HepG2 (cell line): Measurements from ENCODE around the gene PCDHGA1.

Experiments
- ARID2 ChIP-seq: sonication (generic); formaldehyde crosslinking; IDR thresholded peaks from 2 replicates; pipeline ENCODE4 v1.8.1; 2022; ENCODE audit warnings: mild to moderate bottlenecking, missing genetic modification reagents, borderline replicate concordance
- IKZF4 ChIP-seq: sonication (generic); formaldehyde crosslinking; IDR thresholded peaks from 2 replicates; pipeline ENCODE4 v1.5.1; 2020; ENCODE audit warnings: borderline replicate concordance, mild to moderate bottlenecking, low read depth, missing genetic modification reagents; ENCODE audit errors: not compliant biosample characterization
- KDM3A ChIP-seq: IDR thresholded peaks from 2 replicates; pipeline ENCODE4 v1.6.1; 2018; ENCODE audit warnings: low read depth, missing compliant biosample characterization
- POLR2A ChIP-seq, 2 experiments: IDR thresholded peaks; 2 replicates each; pipeline ENCODE4 v1.6.1; 2011; ENCODE audit warnings: low read depth in 2 of 2, low read length in 2 of 2, mild to moderate bottlenecking in 1 of 2, moderate library complexity in 1 of 2; ENCODE audit not compliant: insufficient read depth in 1 of 2
- SRSF1 ChIP-seq: fragments of 200-400 bp; formaldehyde crosslinking; optimal IDR thresholded peaks from 2 replicates; pipeline ENCODE3; 2017; ENCODE audit warnings: mild to moderate bottlenecking, low read depth, low read length, moderate library complexity
- ZNF34 ChIP-seq: sonication (generic); formaldehyde crosslinking; IDR thresholded peaks from 2 replicates; pipeline ENCODE4 v1.4.0; 2020; ENCODE audit warnings: mild to moderate bottlenecking, missing genetic modification reagents, borderline replicate concordance
- TF ChIP-seq, protein P1 (sequence below): sonication (generic); formaldehyde crosslinking; IDR thresholded peaks from 2 replicates; pipeline ENCODE4 v1.5.0; 2020; ENCODE audit warnings: mild to moderate bottlenecking, missing genetic modification reagents, moderate library complexity
- TF ChIP-seq, protein P2 (sequence below): sonication (generic); formaldehyde crosslinking; IDR thresholded peaks from 2 replicates; pipeline ENCODE4 v1.4.0; 2020; ENCODE audit warnings: low read depth, missing genetic modification reagents

DNA sequence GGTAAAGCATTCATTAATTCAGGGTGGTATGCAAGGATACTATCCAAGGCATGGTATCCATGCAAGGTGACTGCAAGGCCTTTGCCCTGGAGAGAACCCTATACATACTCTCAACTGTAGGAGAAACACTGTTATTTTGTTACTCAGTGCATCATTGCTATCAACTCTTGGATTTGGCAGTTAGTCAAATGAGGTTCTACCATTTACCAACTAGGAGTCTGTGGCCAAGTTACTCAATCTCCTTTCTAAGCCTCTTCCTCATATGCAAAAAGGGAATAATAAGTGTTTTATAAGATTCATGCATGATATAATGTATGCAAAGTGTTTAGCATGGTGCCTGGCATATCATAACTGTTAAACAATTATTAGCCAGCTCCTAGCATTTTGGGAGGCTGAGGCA, 149.5 kb downstream of the PCDHGA1 start:
- TF ChIP-seq, protein P1, sequence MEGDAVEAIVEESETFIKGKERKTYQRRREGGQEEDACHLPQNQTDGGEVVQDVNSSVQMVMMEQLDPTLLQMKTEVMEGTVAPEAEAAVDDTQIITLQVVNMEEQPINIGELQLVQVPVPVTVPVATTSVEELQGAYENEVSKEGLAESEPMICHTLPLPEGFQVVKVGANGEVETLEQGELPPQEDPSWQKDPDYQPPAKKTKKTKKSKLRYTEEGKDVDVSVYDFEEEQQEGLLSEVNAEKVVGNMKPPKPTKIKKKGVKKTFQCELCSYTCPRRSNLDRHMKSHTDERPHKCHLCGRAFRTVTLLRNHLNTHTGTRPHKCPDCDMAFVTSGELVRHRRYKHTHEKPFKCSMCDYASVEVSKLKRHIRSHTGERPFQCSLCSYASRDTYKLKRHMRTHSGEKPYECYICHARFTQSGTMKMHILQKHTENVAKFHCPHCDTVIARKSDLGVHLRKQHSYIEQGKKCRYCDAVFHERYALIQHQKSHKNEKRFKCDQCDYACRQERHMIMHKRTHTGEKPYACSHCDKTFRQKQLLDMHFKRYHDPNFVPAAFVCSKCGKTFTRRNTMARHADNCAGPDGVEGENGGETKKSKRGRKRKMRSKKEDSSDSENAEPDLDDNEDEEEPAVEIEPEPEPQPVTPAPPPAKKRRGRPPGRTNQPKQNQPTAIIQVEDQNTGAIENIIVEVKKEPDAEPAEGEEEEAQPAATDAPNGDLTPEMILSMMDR: no peak
- no peak for TF ChIP-seq SRSF1
- no peak for TF ChIP-seq ZNF34 (CRISPR knock-in tag)
- no peak for TF ChIP-seq POLR2A (IDR thresholded peaks at IDR 0.05; ENCODE audit: insufficient read depth in 1 of 2, low read depth in 2 of 2, low read length in 2 of 2)
- TF ChIP-seq KDM3A (CRISPR knock-in tag): no peak
- no peak for TF ChIP-seq IKZF4 (CRISPR knock-in tag)
- TF ChIP-seq, protein P2, sequence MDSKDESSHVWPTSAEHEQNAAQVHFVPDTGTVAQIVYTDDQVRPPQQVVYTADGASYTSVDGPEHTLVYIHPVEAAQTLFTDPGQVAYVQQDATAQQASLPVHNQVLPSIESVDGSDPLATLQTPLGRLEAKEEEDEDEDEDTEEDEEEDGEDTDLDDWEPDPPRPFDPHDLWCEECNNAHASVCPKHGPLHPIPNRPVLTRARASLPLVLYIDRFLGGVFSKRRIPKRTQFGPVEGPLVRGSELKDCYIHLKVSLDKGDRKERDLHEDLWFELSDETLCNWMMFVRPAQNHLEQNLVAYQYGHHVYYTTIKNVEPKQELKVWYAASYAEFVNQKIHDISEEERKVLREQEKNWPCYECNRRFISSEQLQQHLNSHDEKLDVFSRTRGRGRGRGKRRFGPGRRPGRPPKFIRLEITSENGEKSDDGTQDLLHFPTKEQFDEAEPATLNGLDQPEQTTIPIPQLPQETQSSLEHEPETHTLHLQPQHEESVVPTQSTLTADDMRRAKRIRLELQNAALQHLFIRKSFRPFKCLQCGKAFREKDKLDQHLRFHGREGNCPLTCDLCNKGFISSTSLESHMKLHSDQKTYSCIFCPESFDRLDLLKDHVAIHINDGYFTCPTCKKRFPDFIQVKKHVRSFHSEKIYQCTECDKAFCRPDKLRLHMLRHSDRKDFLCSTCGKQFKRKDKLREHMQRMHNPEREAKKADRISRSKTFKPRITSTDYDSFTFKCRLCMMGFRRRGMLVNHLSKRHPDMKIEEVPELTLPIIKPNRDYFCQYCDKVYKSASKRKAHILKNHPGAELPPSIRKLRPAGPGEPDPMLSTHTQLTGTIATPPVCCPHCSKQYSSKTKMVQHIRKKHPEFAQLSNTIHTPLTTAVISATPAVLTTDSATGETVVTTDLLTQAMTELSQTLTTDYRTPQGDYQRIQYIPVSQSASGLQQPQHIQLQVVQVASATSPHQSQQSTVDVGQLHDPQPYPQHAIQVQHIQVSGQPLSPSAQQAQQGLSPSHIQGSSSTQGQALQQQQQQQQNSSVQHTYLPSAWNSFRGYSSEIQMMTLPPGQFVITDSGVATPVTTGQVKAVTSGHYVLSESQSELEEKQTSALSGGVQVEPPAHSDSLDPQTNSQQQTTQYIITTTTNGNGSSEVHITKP (CRISPR knock-in tag): no peak
- TF ChIP-seq ARID2: no peak
